Activated CD4-positive, alpha-beta T cell treated with anti-CD3 and anti-CD28 coated beads for 1 hour (primary cell): Measurements from ENCODE around the gene RIGI.
"Not testable (repeated sequence)": the region's sequence is repeated elsewhere in the genome, so short reads cannot be mapped to it uniquely, and the experiment has no call there.

Experiments used
- DNase-seq: peaks from one replicate; pipeline ENCODE4 v3.0.0-alpha.2; 2020

RIGI gene

DNA sequence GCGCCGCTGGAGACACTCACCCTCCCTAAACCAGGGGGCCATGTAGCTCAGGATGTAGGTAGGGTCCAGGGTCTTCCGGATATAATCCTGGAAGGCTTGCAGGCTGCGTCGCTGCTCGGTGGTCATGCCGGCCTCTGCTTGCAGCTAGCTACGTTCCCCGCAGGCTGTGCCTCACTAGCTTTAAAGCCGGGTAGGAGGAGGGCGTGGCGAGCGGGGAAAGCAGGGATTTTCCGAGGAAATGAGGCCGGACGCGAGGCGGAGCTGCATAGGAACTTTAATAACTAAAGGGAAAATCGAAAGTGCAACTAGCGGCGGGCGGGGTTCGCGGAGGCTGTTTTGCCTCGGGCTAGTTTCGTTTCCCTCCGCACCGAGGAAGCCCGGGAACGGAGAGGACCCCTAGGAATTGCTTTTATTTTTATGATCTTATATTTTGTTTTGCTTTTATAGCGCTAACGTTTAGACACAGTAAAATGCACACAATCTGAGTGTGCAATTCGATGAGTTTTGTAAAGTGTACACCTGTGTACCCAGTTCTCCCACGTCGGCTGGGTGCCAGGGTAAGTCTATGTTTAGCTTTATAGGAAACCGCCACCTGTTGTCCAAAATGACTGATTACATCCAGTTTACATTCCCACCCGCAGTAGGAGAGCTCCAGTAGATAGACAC lies at the start of gene RIGI:
Gene RIGI, minus strand, starts transcription at position 156 of the 666 bp plus-strand sequence. Its CDS starts 30 bp downstream, at position 126.
- DNase-seq = peak; percentile 85

DNA sequence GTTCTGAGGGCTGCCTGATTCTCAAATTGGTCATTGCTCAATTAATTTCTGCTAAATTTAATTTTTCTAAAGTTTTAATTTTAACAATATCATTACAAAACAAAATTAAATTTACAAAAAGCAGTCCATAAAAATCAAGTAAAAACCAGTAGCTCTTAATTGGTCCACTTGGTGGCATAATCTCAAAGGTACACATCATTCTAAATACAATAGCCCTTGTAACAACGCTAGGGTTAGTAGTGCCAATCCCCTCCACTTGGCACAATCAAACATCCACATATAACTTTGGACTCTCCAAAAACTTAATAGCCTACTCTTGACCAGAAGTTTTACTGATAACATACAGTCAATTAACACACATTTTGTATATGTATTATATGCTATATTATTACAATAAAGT lies 48.9 kb upstream of the RIGI start:
- no peak for DNase-seq

DNA sequence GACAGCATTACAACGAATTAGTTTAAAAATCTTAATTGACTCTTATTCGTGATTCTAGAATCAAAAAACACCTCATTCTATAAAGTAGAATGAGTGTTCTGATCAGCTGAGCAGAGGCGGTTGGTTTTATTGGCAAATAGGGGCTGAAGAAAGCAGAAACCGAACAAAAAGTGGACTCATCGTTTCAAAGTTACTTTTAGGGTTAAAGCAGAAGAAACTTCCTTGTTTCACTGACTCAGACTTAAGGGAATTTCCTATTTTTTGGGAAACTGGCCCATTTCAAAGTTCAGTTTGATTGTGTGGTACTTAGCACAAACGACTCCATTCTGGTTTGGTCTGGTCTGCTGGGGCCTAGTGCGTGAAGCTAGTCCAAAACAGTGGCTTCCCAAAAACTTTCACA lies 47.8 kb upstream of the RIGI start:
- no peak for DNase-seq

GRCh38 chr9:32572900-32573523 lies 47.0 kb upstream of the RIGI start, which contains the start of gene NDUFB6:
TSS of gene NDUFB6 (minus strand) at chr9:32573159. CDS start at chr9:32573060, 99 bp downstream.
- DNase-seq = peak; percentile 95

DNA sequence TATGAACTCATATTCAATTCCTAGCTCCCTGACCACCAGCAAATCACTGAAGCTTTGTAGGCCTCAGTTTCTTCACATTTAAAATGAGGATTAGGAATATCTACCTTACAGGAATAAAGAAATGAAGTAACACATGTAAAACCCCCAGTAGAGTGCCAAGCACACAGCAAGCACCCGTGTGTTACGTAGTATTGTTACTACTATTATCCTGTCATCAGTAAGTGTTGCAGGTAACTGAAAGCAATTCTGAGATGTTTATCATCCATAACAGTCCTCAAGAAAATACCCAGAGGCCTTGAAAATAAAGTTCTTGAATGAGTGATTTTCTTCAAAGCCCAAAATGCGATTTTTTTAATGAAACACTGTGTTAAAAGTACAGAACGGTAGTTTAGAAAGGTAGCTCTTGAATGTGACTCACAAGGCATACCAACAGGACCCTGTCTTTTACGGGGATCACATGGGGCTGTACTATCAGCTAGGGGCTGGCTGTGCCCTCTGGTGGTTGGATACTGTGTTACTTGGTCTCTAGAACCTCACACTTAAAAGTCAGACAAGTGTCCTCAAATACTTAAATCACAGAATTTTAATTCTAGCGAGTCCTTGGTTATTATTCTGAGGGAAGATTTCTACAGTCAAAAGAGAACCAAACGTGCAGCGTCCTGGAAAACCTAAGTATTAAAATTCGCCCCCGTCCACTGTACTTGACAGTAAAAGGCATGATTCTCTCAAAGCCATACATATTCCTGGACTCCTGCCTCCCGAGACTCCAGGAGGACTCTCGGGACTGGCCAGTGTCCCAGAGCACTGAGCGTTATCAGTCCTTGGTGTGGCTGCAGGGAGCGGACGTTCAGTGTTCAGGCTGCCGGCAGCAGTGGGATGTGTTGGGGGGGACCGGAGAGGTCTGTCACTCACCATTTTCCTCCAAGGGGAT lies 46.2 kb upstream of the RIGI start:
- peak; percentile 66 for DNase-seq

GRCh38 chr9:32570262-32570661 lies 44.3 kb upstream of the RIGI start:
- DNase-seq = no peak

DNA sequence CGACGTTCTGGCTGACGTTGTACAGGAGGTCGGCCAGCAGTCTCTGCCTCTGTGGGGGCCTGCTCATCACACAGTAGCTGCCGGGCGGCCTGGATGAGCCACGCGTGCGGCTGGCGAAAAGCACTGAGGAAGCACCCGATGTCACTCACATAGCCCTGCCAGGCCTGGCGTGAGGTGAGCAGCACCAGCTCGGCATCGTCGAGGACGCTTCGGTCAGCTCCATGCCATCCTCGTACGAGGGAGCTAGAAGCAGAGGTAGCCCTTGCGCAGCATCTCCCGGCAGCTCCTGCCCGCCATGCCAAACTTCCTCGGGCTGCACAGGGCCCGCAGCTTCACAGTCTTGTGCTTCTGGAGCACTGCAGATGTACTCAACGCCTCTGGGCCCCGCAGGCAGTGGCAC lies 40.8 kb upstream of the RIGI start:
- DNase-seq = no peak

DNA sequence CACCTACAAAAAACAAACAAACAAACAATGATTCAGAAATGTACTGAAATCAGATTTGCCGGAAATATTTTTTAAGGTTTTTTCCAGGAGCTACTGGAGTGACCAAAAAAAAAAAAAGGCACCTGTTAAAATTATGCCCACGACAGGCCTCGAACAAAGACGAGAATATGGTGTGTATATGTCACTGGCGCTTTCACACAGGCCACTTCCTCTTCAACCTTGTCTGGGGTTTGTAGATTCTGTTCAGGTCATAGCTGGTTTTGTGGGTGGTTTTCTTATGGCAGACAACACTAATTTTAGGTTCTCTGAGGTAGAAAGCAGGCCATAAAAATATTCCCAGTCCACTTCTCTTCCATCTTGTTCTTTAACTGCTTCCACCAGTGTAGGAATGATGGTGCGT lies 40.0 kb upstream of the RIGI start:
- DNase-seq = no peak

- no peak for DNase-seq
Observed at GRCh38 chr9:32558408-32558934, 32.5 kb upstream of the RIGI start.

GRCh38 chr9:32554591-32554990 lies 28.6 kb upstream of the RIGI start:
- no peak for DNase-seq

DNA sequence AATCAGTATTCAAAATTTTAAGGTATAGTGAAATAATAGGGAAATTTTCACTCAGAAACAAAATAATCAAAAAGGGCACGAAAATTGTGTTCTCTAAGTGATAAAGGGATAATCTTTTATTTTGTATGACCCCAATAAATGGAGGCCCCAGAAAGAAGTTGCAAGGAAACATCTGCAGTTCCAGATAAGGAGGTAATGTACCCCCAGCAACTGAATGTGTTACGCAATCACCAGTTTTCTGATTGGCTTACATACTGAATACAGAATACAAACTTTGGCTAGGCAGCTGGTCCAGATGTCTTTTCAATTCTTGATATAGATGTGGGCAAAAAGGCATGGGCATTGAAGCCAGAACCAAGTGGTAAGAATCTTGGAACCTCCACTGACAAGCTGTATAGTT lies 28.1 kb upstream of the RIGI start:
- DNase-seq = no peak

DNA sequence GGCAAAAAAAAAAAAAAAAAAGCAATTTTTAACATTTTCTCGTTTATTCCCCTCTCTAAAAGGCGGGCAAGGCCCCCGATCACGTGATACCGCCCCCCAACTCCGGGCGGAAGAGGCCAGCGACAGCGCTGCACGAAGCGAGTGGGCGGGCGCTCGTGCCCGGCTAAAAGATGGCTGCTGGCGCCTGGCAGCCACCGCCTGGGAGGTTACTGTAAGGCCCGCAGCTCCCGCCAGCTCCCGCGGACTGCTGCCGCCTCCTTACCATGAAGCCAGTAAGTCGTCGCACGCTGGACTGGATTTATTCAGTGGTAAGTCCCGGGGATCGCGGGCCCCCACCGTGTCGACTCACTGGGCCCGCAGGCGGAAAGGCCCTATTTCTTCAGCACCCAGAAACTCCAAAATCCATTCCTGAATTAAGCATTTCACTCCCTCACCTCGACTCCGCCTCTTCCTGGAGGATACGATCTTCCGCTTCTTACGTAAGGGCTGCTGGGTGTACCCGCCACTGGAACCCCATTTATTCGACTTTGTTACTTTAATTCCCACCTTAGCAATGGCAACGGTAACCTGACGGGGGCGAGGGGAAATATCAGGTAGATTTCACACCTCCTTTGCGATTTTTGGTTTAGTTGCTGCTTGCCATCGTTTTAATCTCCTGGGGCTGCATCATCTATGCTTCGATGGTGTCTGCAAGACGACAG lies 26.3 kb upstream of the RIGI start, which contains the start of the genes SMIM27 and TOPORS:
Gene SMIM27, plus strand, starts transcription at position 156 of the 701 bp plus-strand sequence. Its CDS starts 108 bp downstream, at position 264.
Gene TOPORS, minus strand, starts transcription at position 415 of the 701 bp plus-strand sequence. Its CDS starts 150 bp downstream, at position 265.
- DNase-seq = peak; percentile 86

DNA sequence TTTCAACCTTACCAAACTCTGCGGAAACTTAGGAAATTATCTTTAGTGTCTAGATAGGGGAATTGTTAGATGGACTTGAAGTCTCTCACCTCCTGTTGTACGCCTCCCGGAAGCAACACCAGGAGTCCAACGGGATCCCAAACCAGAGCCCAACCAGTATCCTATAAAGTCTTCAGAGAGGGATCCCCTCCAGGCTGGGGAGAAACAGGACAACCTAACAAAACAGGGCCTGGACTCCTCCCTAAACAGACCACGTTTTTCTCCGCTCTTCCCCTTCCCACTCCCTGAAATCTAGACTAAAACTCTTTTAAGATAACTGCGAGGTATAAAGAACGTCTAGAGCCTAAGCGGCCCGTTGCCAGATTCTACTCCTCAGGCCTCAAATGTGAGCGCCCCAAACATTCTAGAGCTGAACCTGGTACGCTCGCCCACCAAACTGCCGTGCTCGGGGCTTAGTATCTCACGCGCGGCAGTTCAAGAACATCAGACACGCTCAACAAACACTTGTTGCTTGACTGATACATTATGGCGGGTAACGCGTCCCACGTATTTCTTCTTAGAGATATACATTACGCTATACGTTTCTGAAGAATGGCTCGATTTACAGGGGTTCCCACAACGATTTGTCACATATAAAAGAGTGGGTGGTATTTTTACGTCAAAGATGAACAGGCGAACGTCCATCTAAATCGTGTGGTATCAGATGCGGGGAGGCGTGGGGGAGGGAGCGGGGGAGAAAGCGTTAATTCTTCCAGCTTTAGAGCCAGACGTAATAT lies 25.5 kb upstream of the RIGI start:
- peak; percentile 30 for DNase-seq

DNA sequence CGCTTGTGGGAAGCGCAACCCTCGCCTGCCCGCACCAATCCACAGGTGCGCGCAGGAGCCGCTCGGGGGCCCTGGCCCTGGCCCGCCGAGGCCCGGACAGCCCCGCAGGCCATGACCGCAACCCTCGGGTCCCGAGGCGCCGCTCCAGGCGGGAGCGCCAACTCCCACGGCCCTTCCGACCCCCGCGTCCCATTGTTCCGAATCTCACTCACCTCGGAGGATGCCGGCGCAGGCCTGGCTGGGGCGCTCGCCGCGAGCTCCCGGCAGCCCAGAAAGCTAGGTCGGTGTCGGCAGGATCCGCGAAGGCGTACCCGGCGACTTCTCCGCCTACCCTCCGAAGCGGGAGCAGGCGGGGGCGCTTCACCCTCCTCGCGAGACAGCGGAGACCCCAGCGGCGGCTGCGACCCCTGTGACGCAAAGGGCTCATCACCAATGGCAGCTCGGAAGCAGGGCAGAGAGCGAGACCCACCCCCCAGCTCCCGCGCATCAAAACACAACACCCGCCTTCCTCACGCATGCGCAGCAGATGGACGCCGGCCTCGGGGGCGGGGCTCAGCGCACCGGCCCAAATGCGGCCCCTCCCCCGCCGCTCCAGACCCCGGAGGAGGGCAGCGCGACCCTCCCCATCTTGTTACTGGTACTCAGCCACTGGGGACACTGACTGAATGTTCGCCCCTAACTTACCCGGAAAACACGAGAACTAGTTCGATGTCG lies 24.7 kb upstream of the RIGI start:
- DNase-seq = peak; percentile 93

GRCh38 chr9:32550150-32550561 lies 24.2 kb upstream of the RIGI start:
- DNase-seq = no peak

DNA sequence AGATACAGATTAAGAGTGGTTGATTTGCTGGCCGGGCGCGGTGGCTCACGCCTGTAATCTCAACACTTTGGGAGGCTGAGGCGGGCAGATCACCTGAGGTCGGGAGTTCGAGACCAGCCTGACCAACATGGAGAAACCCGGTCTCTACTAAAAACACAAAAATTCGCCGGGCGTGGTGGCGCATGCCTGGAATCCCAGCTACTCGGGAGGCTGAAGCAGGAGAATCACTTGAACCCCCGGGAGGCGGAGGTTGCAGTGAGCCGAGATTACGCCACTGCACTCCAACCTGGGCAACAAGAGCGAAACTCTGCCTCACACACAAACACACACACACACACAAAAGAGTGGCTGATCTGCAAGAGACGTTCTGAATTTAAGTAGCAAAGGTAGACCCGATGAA lies 22.2 kb upstream of the RIGI start:
- DNase-seq = not testable (repeated sequence)

- no peak for DNase-seq
Observed at GRCh38 chr9:32545884-32546283, 19.9 kb upstream of the RIGI start.

GRCh38 chr9:32543047-32543446 lies 17.1 kb upstream of the RIGI start:
- DNase-seq = no peak

GRCh38 chr9:32533816-32534215 lies 7.8 kb upstream of the RIGI start:
- DNase-seq = no peak

DNA sequence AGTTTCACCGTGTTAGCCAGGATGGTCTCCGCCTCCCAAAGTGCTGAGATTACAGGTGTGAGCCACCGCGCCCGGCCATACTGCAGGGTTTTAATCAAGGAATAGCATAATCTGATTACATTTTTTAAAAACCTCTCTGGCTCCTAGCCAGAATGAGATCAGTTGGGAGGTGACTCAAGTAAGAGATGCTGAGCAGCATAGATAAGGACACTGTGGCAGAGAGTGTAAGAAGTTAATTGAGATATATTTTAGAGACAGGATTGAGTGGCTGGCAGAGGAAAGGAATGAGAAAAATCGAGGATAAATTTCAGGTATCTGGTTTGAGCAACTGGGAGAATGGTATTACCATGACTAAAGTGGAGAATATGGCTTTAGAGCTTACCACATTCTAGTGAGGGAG lies 7.3 kb upstream of the RIGI start:
- DNase-seq = no peak

GRCh38 chr9:32526707-32527048 lies 682 bp upstream of the RIGI start:
- DNase-seq = no peak
